Naive thymus-derived CD4-positive, alpha-beta T cell (primary cell): ENCODE data around the gene DNAH2. TPM values are rescaled to one million over a fixed set of nuclear protein-coding genes. Genes with fewer than 3 reads are reported as not detected.
A peak's percentile ranks its signal among the peaks of the same experiment; 100 is the strongest.

Experiments used
- ATAC-seq: fragments of 150-1000 bp; cut with Tn5 transposase; 2 replicates; pipeline ENCODE4 v1.10.0; 2021; ENCODE audit warnings: mild to moderate bottlenecking, moderate library complexity
- CTCF ChIA-PET: fragments of 350-600 bp; sonication (Branson Sonifier 250); formaldehyde crosslinking; loops from one replicate; lab custom pipeline; 2021; ENCODE audit warnings: antibody characterized with exemption; lab: Charles Lee
- POLR2A ChIA-PET: fragments of 350-600 bp; sonication (Branson Sonifier 250); formaldehyde crosslinking; loops from one replicate; lab custom pipeline; 2021; ENCODE audit warnings: antibody characterized with exemption, inconsistent platforms; lab: Charles Lee
- DNase-seq, 9 donors: peaks; one replicate each; pipeline versions ENCODE4 v3.0.0 to v3.0.0-alpha.2; 2020 to 2022; ENCODE audit warnings: mixed read lengths in 1 of 9
- H3K27ac ChIP-seq: one replicate; pipeline ENCODE4 v1.7.0; 2013; ENCODE audit warnings: mild to moderate bottlenecking, low read depth, low read length, moderate library complexity
- H3K27me3 ChIP-seq, 2 donors: one replicate each; pipeline ENCODE4 v1.7.0; 2013; ENCODE audit warnings: low read length in 2 of 2, mild to moderate bottlenecking in 2 of 2, moderate library complexity in 2 of 2; ENCODE audit not compliant: control insufficient read depth in 2 of 2, insufficient read depth in 2 of 2
- H3K36me3 ChIP-seq, 3 experiments: 1 replicate in 2 of 3; 2 replicates in 1 of 3; pipeline ENCODE4 v1.7.0; 2013; ENCODE audit warnings: low read length in 3 of 3, mild to moderate bottlenecking in 3 of 3, moderate library complexity in 1 of 3; ENCODE audit not compliant: insufficient read depth in 3 of 3, control insufficient read depth in 2 of 3
- H3K4me1 ChIP-seq, 2 donors: one replicate each; pipeline ENCODE4 v1.7.0; 2013; ENCODE audit warnings: low read length in 2 of 2, mild to moderate bottlenecking in 2 of 2, moderate library complexity in 1 of 2; ENCODE audit not compliant: control insufficient read depth in 2 of 2, insufficient read depth in 2 of 2
- H3K4me3 ChIP-seq: 2 replicates; pipeline ENCODE4 v1.7.0; 2013; ENCODE audit warnings: mild to moderate bottlenecking, low read length
- H3K9me3 ChIP-seq, 3 experiments: 1 replicate in 2 of 3; 2 replicates in 1 of 3; pipeline ENCODE4 v1.7.0; 2013; ENCODE audit warnings: low read length in 3 of 3; ENCODE audit not compliant: control insufficient read depth in 2 of 3
- H3K27ac Mint-ChIP-seq, 9 donors: one replicate each; pipeline ENCODE4 v1.8.0; 2020 to 2022; ENCODE audit warnings: mixed read lengths in 9 of 9, mild to moderate bottlenecking in 8 of 9, moderate library complexity in 5 of 9, inconsistent platforms in 2 of 9
- H3K27me3 Mint-ChIP-seq, 5 donors: one replicate each; pipeline ENCODE4 v1.8.0; 2021 to 2022; ENCODE audit warnings: mixed read lengths in 5 of 5, mild to moderate bottlenecking in 1 of 5
- H3K36me3 Mint-ChIP-seq, 5 donors: one replicate each; pipeline ENCODE4 v1.8.0; 2020 to 2022; ENCODE audit warnings: mixed read lengths in 5 of 5, mild to moderate bottlenecking in 3 of 5, inconsistent platforms in 1 of 5
- H3K4me1 Mint-ChIP-seq, 7 donors: one replicate each; pipeline ENCODE4 v1.8.0; 2020 to 2022; ENCODE audit warnings: mixed read lengths in 7 of 7, mild to moderate bottlenecking in 3 of 7, inconsistent platforms in 1 of 7
- H3K4me3 Mint-ChIP-seq, 10 donors: one replicate each; pipeline ENCODE4 v1.8.0; 2020 to 2022; ENCODE audit warnings: mild to moderate bottlenecking in 10 of 10, mixed read lengths in 10 of 10, moderate library complexity in 6 of 10, inconsistent platforms in 2 of 10
- H3K9me3 Mint-ChIP-seq, 11 donors: one replicate each; pipeline ENCODE4 v1.8.0; 2020 to 2022; ENCODE audit warnings: mixed read lengths in 11 of 11, mild to moderate bottlenecking in 4 of 11, inconsistent platforms in 1 of 11, moderate library complexity in 1 of 11
- intact Hi-C, 2 donors: fragments of 100-400 bp; cut with micrococcal nuclease; formaldehyde crosslinking; loops; one replicate each; pipeline ENCODE4 v1.15.1; 2023
- polyA plus RNA-seq, 2 donors: library from polyadenylated mRNA; unstranded; fragments of 300-500 nt; fragmentation: Illumina TruSeq; gene quantifications; one replicate each; pipeline ENCODE4 v1.2.3, GENCODE V29; 2021
- total RNA-seq, 6 experiments: library from RNA in 5 of 6; stranded (reverse) in 5 of 6; gene quantifications; 1 replicate in 5 of 6; 2 replicates in 1 of 6; pipeline ENCODE4 v1.2.3 and lab custom pipeline; 2021 to 2026

Gene DNAH2
- total and polyA plus RNA-seq, 7 experiments from 2014 or later = 0.03 TPM; not detected in 6

GRCh38 chr17:7687072-7687907 lies 30.3 kb upstream of the DNAH2 start, which contains the start of gene TP53:
Gene TP53 (minus strand): TSS chr17:7687490. CDS start chr17:7676594, 10,896 bp downstream.
- H3K36me3 Mint-ChIP-seq = peaks cover 0 to 24% (median 6%) of the 10 kb centered on the region in 5 donors
- no peaks in the 10 kb centered on the region for H3K27me3 Mint-ChIP-seq

GRCh38 chr17:7687908-7688807 lies 29.4 kb upstream of the DNAH2 start, which contains the start of gene WRAP53:
Gene WRAP53 (plus strand): TSS chr17:7688477. CDS start chr17:7688649, 172 bp downstream.
- Mint-ChIP-seq H3K27me3 (no peaks in the 10 kb centered on the region), H3K4me3 (peak within 1 kb of the TSS; percentile 95 to 99 (median 97)), H3K36me3 (peaks cover 3 to 25% (median 9%) of the 10 kb centered on the region in 5 donors), H3K9me3 (peaks cover 0 to 9% (median 0%) of the 10 kb centered on the region in 11 donors), H3K4me1 (peaks cover 31 to 47% (median 41%) of the 10 kb centered on the region in 7 donors), H3K27ac (peak within 1 kb of the TSS; percentile 99 to 100 (median 100))
- peak within 1 kb of the TSS; percentile 96 for H3K27ac ChIP-seq
- ChIA-PET CTCF (interaction anchor here (0.6 to 3.4 kb wide), 26 partner anchors 9 to 468 kb away, joined by 3 to 25 read pairs (median 6); partner anchors contain the start of genes ATP1B2, FXR2, MPDU1 and SAT2), POLR2A (interaction anchor here (0.7 to 6.5 kb wide), 48 partner anchors 14 to 1212 kb away, joined by 3 to 101 read pairs (median 9); partner anchors contain the start of genes ACAP1, ATP1B2, C17orf100 and CD68)
- H3K36me3 ChIP-seq = peaks cover 0 to 14% (median 0%) of the 10 kb centered on the region in 3 experiments
- peak within 1 kb of the TSS; percentile 96 for H3K4me3 ChIP-seq
- no peaks in the 10 kb centered on the region for H3K9me3 ChIP-seq
- ATAC-seq (peak; percentile 89), DNase-seq (peak; percentile 93 to 97 (median 96))
- intact Hi-C loops = loop anchor here (1.0 to 10.0 kb wide), 33 partner anchors 29 to 1036 kb away; partner anchors contain the start of genes ATP1B2 (in 2 of the 2), CTC1 (in 2 of the 2), NAA38 (in 2 of the 2) and PFAS (in 2 of the 2)
- no peaks in the 10 kb centered on the region for H3K27me3 ChIP-seq
- peaks cover 28 to 31% of the 10 kb centered on the region in 2 donors for H3K4me1 ChIP-seq

More at GRCh38 chr17:7687072-7687907, 30.3 kb upstream of the DNAH2 start, which contains the start of gene TP53:
- Histone ChIP-seq H3K4me1 (peaks cover 28 to 31% of the 10 kb centered on the region in 2 donors), H3K9me3 (no peaks in the 10 kb centered on the region), H3K36me3 (peaks cover 0 to 11% (median 0%) of the 10 kb centered on the region in 3 experiments), H3K27ac (peak within 1 kb of the TSS; percentile 96), H3K4me3 (peak within 1 kb of the TSS; percentile 96), H3K27me3 (no peaks in the 10 kb centered on the region)
- Mint-ChIP-seq H3K9me3 (peaks cover 0 to 9% (median 0%) of the 10 kb centered on the region in 11 donors), H3K4me1 (peaks cover 30 to 53% (median 46%) of the 10 kb centered on the region in 7 donors), H3K27ac (peak within 1 kb of the TSS; percentile 99 to 100 (median 100)), H3K4me3 (peak within 1 kb of the TSS; percentile 95 to 99 (median 97))
- DNase-seq (peak; percentile 63 to 93 (median 88)), ATAC-seq (peak; percentile 66)
- POLR2A ChIA-PET = interaction anchor here (0.5 to 6.5 kb wide), 64 partner anchors 13 to 1213 kb away, joined by 3 to 101 read pairs (median 5); partner anchors contain the start of genes ACADVL, ACAP1, ATP1B2 and C17orf100
- CTCF ChIA-PET = interaction anchor here (0.6 to 3.4 kb wide), 30 partner anchors 8 to 467 kb away, joined by 3 to 25 read pairs (median 5); partner anchors contain the start of genes ATP1B2, EFNB3, FXR2 and MPDU1
- intact Hi-C loops = loop anchor here (1.0 to 10.0 kb wide), 21 partner anchors 36 to 1035 kb away; partner anchors contain the start of genes ATP1B2 (in 2 of the 2), CTC1 (in 2 of the 2), PFAS (in 2 of the 2) and PHF23 (in 2 of the 2)

GRCh38 chr17:7688808-7689316 lies 28.7 kb upstream of the DNAH2 start:
- intact Hi-C loops = loop anchor here (1.0 to 10.0 kb wide), 24 partner anchors 28 to 1037 kb away; partner anchors contain the start of genes CTC1 (in 2 of the 2), NAA38 (in 2 of the 2), PFAS (in 2 of the 2) and SAT2 (in 2 of the 2)
- DNase-seq (no peak), ATAC-seq (no peak)
- peaks cover 0 to 9% (median 0%) of the 10 kb centered on the region in 11 donors for H3K9me3 Mint-ChIP-seq
- H3K27ac ChIP-seq = peak overlapping the region; percentile 71
- H3K27ac Mint-ChIP-seq = peak overlapping the region; percentile 15 to 100 (median 100)
- H3K36me3 Mint-ChIP-seq = peaks cover 3 to 28% (median 14%) of the 10 kb centered on the region in 5 donors
- H3K36me3 ChIP-seq = peaks cover 0 to 15% (median 0%) of the 10 kb centered on the region in 3 experiments
- no peaks in the 10 kb centered on the region for H3K27me3 ChIP-seq
- H3K4me1 Mint-ChIP-seq = peaks cover 30 to 45% (median 37%) of the 10 kb centered on the region in 7 donors
- H3K9me3 ChIP-seq = no peaks in the 10 kb centered on the region
- H3K4me3 ChIP-seq = peak overlapping the region; percentile 94
- H3K4me3 Mint-ChIP-seq = peak overlapping the region; percentile 95 to 99 (median 97)
- peaks cover 27 to 28% of the 10 kb centered on the region in 2 donors for H3K4me1 ChIP-seq
- POLR2A ChIA-PET = interaction anchor here (0.7 to 6.5 kb wide), 12 partner anchors 15 to 285 kb away, joined by 3 to 101 read pairs (median 50); partner anchors contain the start of genes ATP1B2, FXR2, MPDU1 and POLR2A
- CTCF ChIA-PET = interaction anchor here (0.6 to 3.4 kb wide), 9 partner anchors 12 to 254 kb away, joined by 3 to 25 read pairs (median 8); partner anchors contain the start of genes SAT2 and SOX15
- H3K27me3 Mint-ChIP-seq = no peaks in the 10 kb centered on the region

- Mint-ChIP-seq H3K36me3 (peaks cover 8 to 39% (median 36%) of the 10 kb centered on the region in 5 donors), H3K4me1 (peaks cover 0 to 6% (median 0%) of the 10 kb centered on the region in 7 donors), H3K4me3 (no peak overlapping the region), H3K27ac (no peak overlapping the region), H3K9me3 (peaks cover 0 to 4% (median 0%) of the 10 kb centered on the region in 11 donors), H3K27me3 (peaks cover 0 to 2% (median 0%) of the 10 kb centered on the region in 5 donors)
- DNase-seq = no peak
- ChIA-PET POLR2A (no interaction called here), CTCF (no interaction called here)
- no peak for ATAC-seq
- Histone ChIP-seq H3K27me3 (no peaks in the 10 kb centered on the region), H3K4me1 (no peaks in the 10 kb centered on the region), H3K36me3 (peaks cover 0 to 17% (median 0%) of the 10 kb centered on the region in 3 experiments), H3K9me3 (no peaks in the 10 kb centered on the region), H3K4me3 (no peak overlapping the region), H3K27ac (no peak overlapping the region)
- intact Hi-C loops = no loop called here
These were observed 22.0 kb upstream of the DNAH2 start for GRCh38 chr17:7695586-7695985.

GRCh38 chr17:7697828-7698588 lies 19.5 kb upstream of the DNAH2 start:
- H3K27ac ChIP-seq = no peak overlapping the region
- peaks cover 0 to 22% (median 3%) of the 10 kb centered on the region in 5 donors for H3K27me3 Mint-ChIP-seq
- ChIA-PET CTCF (no interaction called here), POLR2A (no interaction called here)
- no peak overlapping the region for H3K4me3 ChIP-seq
- H3K27me3 ChIP-seq = peaks cover 0 to 3% of the 10 kb centered on the region in 2 donors
- peaks cover 0 to 5% (median 0%) of the 10 kb centered on the region in 7 donors for H3K4me1 Mint-ChIP-seq
- H3K9me3 ChIP-seq = no peaks in the 10 kb centered on the region
- H3K9me3 Mint-ChIP-seq = peaks cover 0 to 4% (median 0%) of the 10 kb centered on the region in 11 donors
- H3K27ac Mint-ChIP-seq = no peak overlapping the region
- intact Hi-C loops = no loop called here
- peaks cover 17 to 55% (median 40%) of the 10 kb centered on the region in 5 donors for H3K36me3 Mint-ChIP-seq
- peaks cover 0 to 38% (median 0%) of the 10 kb centered on the region in 3 experiments for H3K36me3 ChIP-seq
- ATAC-seq (no peak), DNase-seq (no peak)
- no peaks in the 10 kb centered on the region for H3K4me1 ChIP-seq
- H3K4me3 Mint-ChIP-seq = no peak overlapping the region
